GM21360 (cell line): Measurements from ENCODE around the gene TSLP.
A peak's percentile ranks its signal among the peaks of the same experiment; 100 is the strongest.

Source experiments
- ATAC-seq: cut with Tn5 transposase; IDR thresholded peaks from one replicate; pipeline ENCODE4 v1.9.1; 2021; ENCODE audit warnings: mild to moderate bottlenecking, moderate library complexity; ENCODE audit not compliant: unreplicated experiment

TSLP gene

GRCh38 chr5:111092062-111092853 is 20.7 kb downstream of the TSLP start, which contains the start of gene WDR36:
Gene WDR36 (plus strand): TSS chr5:111092348. CDS start chr5:111092457, 109 bp downstream.
- ATAC-seq = peak; percentile 92

GRCh38 chr5:111095982-111096381 is 24.5 kb downstream of the TSLP start:
- ATAC-seq = no peak

GRCh38 chr5:111099058-111099778 is 27.7 kb downstream of the TSLP start:
- no peak for ATAC-seq

GRCh38 chr5:111106320-111106948 is 34.9 kb downstream of the TSLP start:
- no peak for ATAC-seq

GRCh38 chr5:111107371-111107770 is 35.9 kb downstream of the TSLP start:
- no peak for ATAC-seq

GRCh38 chr5:111111956-111112355 is 40.4 kb downstream of the TSLP start:
- no peak for ATAC-seq

- ATAC-seq = no peak
Observed at GRCh38 chr5:111113678-111114077, 42.2 kb downstream of the TSLP start.

- no peak for ATAC-seq
Observed at GRCh38 chr5:111115229-111115628, 43.7 kb downstream of the TSLP start.

- ATAC-seq = no peak
Observed at GRCh38 chr5:111116550-111116949, 45.0 kb downstream of the TSLP start.

- ATAC-seq = no peak
Observed at GRCh38 chr5:111117136-111117535, 45.6 kb downstream of the TSLP start.

- no peak for ATAC-seq
Observed at GRCh38 chr5:111119221-111119620, 47.7 kb downstream of the TSLP start.

- peak; percentile 40 for ATAC-seq
Observed at GRCh38 chr5:111119856-111120255, 48.3 kb downstream of the TSLP start.

- ATAC-seq = no peak
Observed at GRCh38 chr5:111120911-111121310, 49.4 kb downstream of the TSLP start.

GRCh38 chr5:111121926-111122325 is 50.4 kb downstream of the TSLP start:
- no peak for ATAC-seq

GRCh38 chr5:111122398-111122797 is 50.9 kb downstream of the TSLP start:
- no peak for ATAC-seq

GRCh38 chr5:111124793-111125192 is 53.3 kb downstream of the TSLP start:
- no peak for ATAC-seq

GRCh38 chr5:111126896-111127295 is 55.4 kb downstream of the TSLP start:
- ATAC-seq = no peak
